Caco-2 (cell line): ENCODE data around the gene GPR89A. TPM values are rescaled to one million over a fixed set of nuclear protein-coding genes. Genes with fewer than 3 reads are reported as not detected.

Experiments
- BruUV-seq: library from RNA; stranded (reverse); fragments of 400-500 nt; replicated peaks from 2 replicates; lab custom pipeline; 2021; lab: Mats Ljungman, UMichigan
- CTCF ChIA-PET: fragments of 300-600 bp; sonication (Branson Sonifier 250); formaldehyde crosslinking; loops from one replicate; lab custom pipeline; 2022; ENCODE audit warnings: antibody characterized with exemption; lab: Charles Lee
- POLR2A ChIA-PET: fragments of 300-600 bp; sonication (Branson Sonifier 250); formaldehyde crosslinking; loops from one replicate; lab custom pipeline; 2022; ENCODE audit warnings: antibody characterized with exemption; lab: Charles Lee
- DNase-seq, 2 experiments: peaks; one replicate each; pipeline versions ENCODE4 v3.0.0 to v3.0.0-alpha.2; 2020 to 2022
- H3K27me3 ChIP-seq: replicated peaks from 2 replicates; pipeline ENCODE4 v1.6.0; 2011; ENCODE audit warnings: low read length; ENCODE audit not compliant: control insufficient read depth, insufficient read depth
- H3K36me3 ChIP-seq: 2 replicates; pipeline ENCODE4 v1.5.1; 2011; ENCODE audit warnings: low read length; ENCODE audit not compliant: control insufficient read depth, insufficient read depth
- H3K4me1 ChIP-seq: fragments of 250-450 bp; sonication (Bioruptor Pico); 2 replicates; pipeline ENCODE4 v1.5.1; 2020; ENCODE audit warnings: mild to moderate bottlenecking
- H3K4me3 ChIP-seq: 2 replicates; pipeline ENCODE4 v1.5.1; 2011; ENCODE audit warnings: low read depth, mild to moderate bottlenecking, control low read depth, low read length
- H3K9me3 ChIP-seq: fragments of 250-450 bp; sonication (Bioruptor Pico); 2 replicates; pipeline ENCODE4 v1.5.1; 2020; ENCODE audit warnings: mild to moderate bottlenecking, moderate library complexity
- H3K27ac Mint-ChIP-seq: one replicate; pipeline ENCODE4 v1.8.0; 2022; ENCODE audit warnings: mixed read lengths; ENCODE audit not compliant: unreplicated experiment
- H3K27me3 Mint-ChIP-seq: one replicate; pipeline ENCODE4 v1.8.0; 2022; ENCODE audit warnings: mixed read lengths; ENCODE audit not compliant: insufficient read depth, unreplicated experiment
- H3K36me3 Mint-ChIP-seq: one replicate; pipeline ENCODE4 v1.8.0; 2022; ENCODE audit warnings: mild to moderate bottlenecking, mixed read lengths; ENCODE audit not compliant: insufficient read depth, unreplicated experiment
- H3K4me1 Mint-ChIP-seq: one replicate; pipeline ENCODE4 v1.8.0; 2022; ENCODE audit warnings: low read depth, mixed read lengths; ENCODE audit not compliant: unreplicated experiment
- H3K4me3 Mint-ChIP-seq: one replicate; pipeline ENCODE4 v1.8.0; 2022; ENCODE audit warnings: mild to moderate bottlenecking, moderate library complexity, mixed read lengths; ENCODE audit not compliant: unreplicated experiment
- H3K9me3 Mint-ChIP-seq: one replicate; pipeline ENCODE4 v1.8.0; 2022; ENCODE audit warnings: mixed read lengths; ENCODE audit not compliant: unreplicated experiment
- intact Hi-C: fragments of 100-400 bp; cut with micrococcal nuclease; formaldehyde crosslinking; loops from one replicate; pipeline ENCODE4 v1.10.0; 2022; ENCODE audit not compliant: unreplicated experiment
- total RNA-seq: library from RNA; stranded (reverse); gene quantifications from 2 replicates; pipeline ENCODE4 v1.2.3, GENCODE V29; 2022
- TF ChIP-seq, protein P1 (sequence below), 2 experiments: fragments of 200-600 bp in 1 of 2; IDR thresholded peaks; 1 replicate in 1 of 2; 2 replicates in 1 of 2; pipeline versions ENCODE4 v1.5.1 to v1.8.0; 2011 to 2022; ENCODE audit warnings: antibody characterized with exemption in 1 of 2, control low read depth in 1 of 2, inconsistent platforms in 1 of 2, low read depth in 1 of 2, low read length in 1 of 2, mild to moderate bottlenecking in 1 of 2, moderate library complexity in 1 of 2; ENCODE audit not compliant: insufficient read depth in 1 of 2, severe bottlenecking in 1 of 2, unreplicated experiment in 1 of 2

GPR89A gene
- total RNA-seq, 1 experiment from 2014 or later: 49.9 TPM

DNA sequence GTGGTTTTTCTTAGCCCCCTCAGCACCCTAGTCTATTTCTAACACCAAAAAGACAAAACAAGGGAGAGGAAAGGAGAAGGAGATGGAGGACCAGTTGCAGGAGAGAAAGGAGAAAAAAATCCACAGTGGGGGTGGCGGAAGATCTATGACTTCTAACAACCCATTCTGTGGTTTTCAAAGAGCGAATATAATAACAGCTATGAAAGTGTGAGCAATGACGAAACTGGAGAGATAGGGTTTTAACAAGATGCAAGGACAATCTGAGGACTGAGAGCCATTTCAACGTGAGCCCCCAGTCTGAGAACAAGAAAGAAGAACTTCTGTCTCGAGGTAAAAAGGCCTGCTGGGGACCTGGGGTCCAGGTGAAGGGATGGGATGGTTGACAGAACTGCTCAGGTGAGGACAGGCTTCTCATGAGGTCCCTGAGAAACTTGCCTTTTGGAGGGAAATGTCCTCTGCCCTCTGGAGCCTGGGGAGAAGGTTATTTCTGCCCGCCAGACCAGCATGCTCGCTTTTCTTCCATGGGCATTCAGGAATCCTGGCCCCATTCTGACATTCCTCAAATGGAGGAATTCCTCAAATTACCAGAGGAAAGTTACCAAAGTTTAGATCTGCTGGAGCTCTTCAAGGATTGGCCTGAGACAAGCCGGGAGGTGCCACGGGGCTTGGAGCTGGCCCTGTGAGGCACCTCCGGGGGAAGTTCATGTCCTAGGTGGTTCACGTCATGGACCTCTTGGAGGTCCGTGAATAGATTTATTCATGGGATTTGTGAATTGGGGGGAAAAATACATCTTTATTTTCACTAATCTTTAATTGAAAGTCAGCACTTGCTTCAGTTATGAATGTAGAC, 111.7 kb downstream of the GPR89A start, which contains the start of gene CD160:
Gene CD160, plus strand, starts transcription at position 270 of the 850 bp plus-strand sequence. CDS start 8,829 bp downstream, outside the sequence.
- Mint-ChIP-seq H3K4me3 (no peak within 1 kb of the TSS), H3K36me3 (peaks cover 7% of the 10 kb centered on the region), H3K27ac (peak within 1 kb of the TSS; percentile 69), H3K9me3 (no peaks in the 10 kb centered on the region), H3K27me3 (no peaks in the 10 kb centered on the region), H3K4me1 (peaks cover 50% of the 10 kb centered on the region)
- DNase-seq: no peak
- POLR2A ChIA-PET: no interaction called here
- no TSS peak for BruUV-seq
- intact Hi-C loops: no loop called here
- TF ChIP-seq, protein P1, sequence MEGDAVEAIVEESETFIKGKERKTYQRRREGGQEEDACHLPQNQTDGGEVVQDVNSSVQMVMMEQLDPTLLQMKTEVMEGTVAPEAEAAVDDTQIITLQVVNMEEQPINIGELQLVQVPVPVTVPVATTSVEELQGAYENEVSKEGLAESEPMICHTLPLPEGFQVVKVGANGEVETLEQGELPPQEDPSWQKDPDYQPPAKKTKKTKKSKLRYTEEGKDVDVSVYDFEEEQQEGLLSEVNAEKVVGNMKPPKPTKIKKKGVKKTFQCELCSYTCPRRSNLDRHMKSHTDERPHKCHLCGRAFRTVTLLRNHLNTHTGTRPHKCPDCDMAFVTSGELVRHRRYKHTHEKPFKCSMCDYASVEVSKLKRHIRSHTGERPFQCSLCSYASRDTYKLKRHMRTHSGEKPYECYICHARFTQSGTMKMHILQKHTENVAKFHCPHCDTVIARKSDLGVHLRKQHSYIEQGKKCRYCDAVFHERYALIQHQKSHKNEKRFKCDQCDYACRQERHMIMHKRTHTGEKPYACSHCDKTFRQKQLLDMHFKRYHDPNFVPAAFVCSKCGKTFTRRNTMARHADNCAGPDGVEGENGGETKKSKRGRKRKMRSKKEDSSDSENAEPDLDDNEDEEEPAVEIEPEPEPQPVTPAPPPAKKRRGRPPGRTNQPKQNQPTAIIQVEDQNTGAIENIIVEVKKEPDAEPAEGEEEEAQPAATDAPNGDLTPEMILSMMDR (IDR thresholded peaks at IDR 0.05; ENCODE audit: insufficient read depth in 1 of 2, low read depth in 1 of 2, low read length in 1 of 2, severe bottlenecking in 1 of 2, unreplicated experiment in 1 of 2): no peak
- CTCF ChIA-PET: interaction anchor here (0.9 to 1.1 kb wide), 2 partner anchors 20 to 125 kb away, joined by 3 read pairs; partner anchors contain the start of gene NUDT17
- H3K4me1 ChIP-seq: peaks cover 42% of the 10 kb centered on the region
- no peaks in the 10 kb centered on the region for H3K36me3 ChIP-seq
- no peaks in the 10 kb centered on the region for H3K27me3 ChIP-seq
- H3K4me3 ChIP-seq: no peak within 1 kb of the TSS
- H3K9me3 ChIP-seq: no peaks in the 10 kb centered on the region

Other genes with a start within 250 kb of the GPR89A start
- gene NBPF20, start 182.4 kb upstream of the GPR89A start, total RNA-seq: 5.2 and 6.3 TPM in 2 replicates
- 90.2 and 98.9 TPM in 2 replicates for gene PDZK1, start 99.4 kb downstream of the GPR89A start, total RNA-seq
- gene CD160, start 111.5 kb downstream of the GPR89A start, total RNA-seq: 0.16 and 0.20 TPM in 2 replicates
- gene RNF115, start 216.1 kb downstream of the GPR89A start, total RNA-seq: 16.6 and 17.5 TPM in 2 replicates
- gene POLR3C, start 216.2 kb downstream of the GPR89A start, total RNA-seq: 48.0 and 48.8 TPM in 2 replicates
- gene NUDT17, start 237.6 kb downstream of the GPR89A start, total RNA-seq: 4.8 and 6.4 TPM in 2 replicates